ENCODE measurements around the gene ZBTB38. TPM values are rescaled to one million over a fixed set of nuclear protein-coding genes. Genes with fewer than 3 reads are reported as not detected.

Gene ZBTB38
- total RNA-seq, 2 donors from 2014 or later, result 151 to 169 TPM

DNA sequence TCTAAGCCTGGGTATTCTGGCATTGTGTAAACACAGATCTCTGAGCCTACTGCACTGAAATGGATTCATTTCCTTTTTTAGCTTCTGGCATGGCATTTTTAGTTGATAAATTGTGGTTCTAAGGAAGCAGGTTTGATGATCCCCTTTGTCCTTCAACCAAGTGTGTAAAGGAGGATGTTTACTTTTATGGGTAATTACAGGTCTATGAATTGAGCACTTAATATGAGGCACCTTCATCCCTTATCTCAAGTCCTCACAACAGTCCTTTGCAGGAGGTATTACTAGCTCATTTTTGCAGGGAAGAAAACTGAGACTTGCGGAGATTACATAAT, 30.8 kb upstream of the ZBTB38 start:
- 94% methylated on average over 1 of the region's 1 CpG for WGBS
- TF ChIP-seq, protein P1, sequence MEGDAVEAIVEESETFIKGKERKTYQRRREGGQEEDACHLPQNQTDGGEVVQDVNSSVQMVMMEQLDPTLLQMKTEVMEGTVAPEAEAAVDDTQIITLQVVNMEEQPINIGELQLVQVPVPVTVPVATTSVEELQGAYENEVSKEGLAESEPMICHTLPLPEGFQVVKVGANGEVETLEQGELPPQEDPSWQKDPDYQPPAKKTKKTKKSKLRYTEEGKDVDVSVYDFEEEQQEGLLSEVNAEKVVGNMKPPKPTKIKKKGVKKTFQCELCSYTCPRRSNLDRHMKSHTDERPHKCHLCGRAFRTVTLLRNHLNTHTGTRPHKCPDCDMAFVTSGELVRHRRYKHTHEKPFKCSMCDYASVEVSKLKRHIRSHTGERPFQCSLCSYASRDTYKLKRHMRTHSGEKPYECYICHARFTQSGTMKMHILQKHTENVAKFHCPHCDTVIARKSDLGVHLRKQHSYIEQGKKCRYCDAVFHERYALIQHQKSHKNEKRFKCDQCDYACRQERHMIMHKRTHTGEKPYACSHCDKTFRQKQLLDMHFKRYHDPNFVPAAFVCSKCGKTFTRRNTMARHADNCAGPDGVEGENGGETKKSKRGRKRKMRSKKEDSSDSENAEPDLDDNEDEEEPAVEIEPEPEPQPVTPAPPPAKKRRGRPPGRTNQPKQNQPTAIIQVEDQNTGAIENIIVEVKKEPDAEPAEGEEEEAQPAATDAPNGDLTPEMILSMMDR (IDR thresholded peaks at IDR 0.05), result no peak
- intact Hi-C loops (cut with DNase I), result no loop called here

DNA sequence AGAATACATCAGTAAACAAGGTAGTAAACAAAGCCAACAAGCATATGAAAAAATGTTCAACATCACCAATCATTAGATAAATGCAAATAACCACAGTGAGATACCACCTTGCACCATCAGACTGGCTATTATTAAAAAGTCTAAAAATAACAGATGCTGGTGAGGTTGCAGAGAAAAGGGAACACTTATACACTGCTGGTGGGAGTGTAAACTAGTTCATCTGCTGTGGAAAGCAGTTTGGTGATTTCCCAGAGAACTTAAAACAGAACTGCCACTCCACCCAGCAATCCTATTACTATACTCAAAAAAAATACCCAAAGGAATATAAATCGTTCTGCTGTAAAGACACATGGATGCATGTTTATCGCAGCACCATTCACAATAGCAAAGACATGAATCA, 30.3 kb upstream of the ZBTB38 start:
- H3K27ac ChIP-seq, result no peak overlapping the region
- no peaks in the 10 kb centered on the region for H3K36me3 ChIP-seq
- no peaks in the 10 kb centered on the region for H3K27me3 ChIP-seq (replicated peaks; ENCODE audit: insufficient read depth)
- H3K9me3 ChIP-seq, result no peaks in the 10 kb centered on the region
- TF ChIP-seq, protein P1 (IDR thresholded peaks at IDR 0.05), result no peak
- no peak for TF ChIP-seq POLR2AphosphoS5 (IDR thresholded peaks at IDR 0.05)
- no peak for TF ChIP-seq POLR2A (IDR thresholded peaks at IDR 0.05)
- H3K4me3 ChIP-seq, result no peak overlapping the region
- DNase-seq (ENCODE audit: low spot score), result no peak
- no peaks in the 10 kb centered on the region for H3K4me1 ChIP-seq (replicated peaks)
- 100% methylated on average over 2 of the region's 2 CpGs for WGBS
- intact Hi-C loops (cut with DNase I), result no loop called here

More for the DNA sequence above, 30.8 kb upstream of the ZBTB38 start:
- Histone ChIP-seq H3K27me3 (replicated peaks; ENCODE audit: insufficient read depth) (no peaks in the 10 kb centered on the region), H3K27ac (no peak overlapping the region), H3K36me3 (no peaks in the 10 kb centered on the region), H3K4me3 (no peak overlapping the region), H3K9me3 (no peaks in the 10 kb centered on the region), H3K4me1 (replicated peaks) (no peaks in the 10 kb centered on the region)
- no peak for DNase-seq (ENCODE audit: low spot score)

DNA sequence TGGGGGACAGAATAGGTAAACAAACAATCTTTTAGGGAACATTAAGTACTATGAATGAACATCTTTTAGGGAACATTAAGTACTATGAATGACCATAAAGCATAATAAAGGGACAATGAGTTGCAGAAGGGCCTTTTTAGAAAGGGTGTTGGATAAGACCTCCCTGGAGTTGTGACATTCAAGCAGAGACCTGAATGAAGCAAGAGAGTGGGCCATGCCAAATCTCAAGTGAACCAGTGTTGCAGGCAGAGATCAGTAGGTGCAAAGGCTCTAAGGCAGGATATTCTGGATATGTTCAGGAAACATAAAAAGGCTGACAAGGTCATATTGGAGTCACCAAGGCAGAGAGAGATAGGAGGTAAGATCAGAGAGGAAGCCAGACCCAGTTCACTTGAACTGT, 29.4 kb upstream of the ZBTB38 start:
- no peak for TF ChIP-seq POLR2A (IDR thresholded peaks at IDR 0.05)
- no peak for TF ChIP-seq POLR2AphosphoS5 (IDR thresholded peaks at IDR 0.05)
- TF ChIP-seq, protein P1 (IDR thresholded peaks at IDR 0.05), result no peak
- H3K9me3 ChIP-seq, result no peaks in the 10 kb centered on the region
- no peak overlapping the region for H3K4me3 ChIP-seq
- no peaks in the 10 kb centered on the region for H3K36me3 ChIP-seq
- DNase-seq (ENCODE audit: low spot score), result no peak
- intact Hi-C loops (cut with DNase I), result no loop called here
- H3K4me1 ChIP-seq (replicated peaks), result no peaks in the 10 kb centered on the region
- no peaks in the 10 kb centered on the region for H3K27me3 ChIP-seq (replicated peaks; ENCODE audit: insufficient read depth)
- H3K27ac ChIP-seq, result no peak overlapping the region

DNA sequence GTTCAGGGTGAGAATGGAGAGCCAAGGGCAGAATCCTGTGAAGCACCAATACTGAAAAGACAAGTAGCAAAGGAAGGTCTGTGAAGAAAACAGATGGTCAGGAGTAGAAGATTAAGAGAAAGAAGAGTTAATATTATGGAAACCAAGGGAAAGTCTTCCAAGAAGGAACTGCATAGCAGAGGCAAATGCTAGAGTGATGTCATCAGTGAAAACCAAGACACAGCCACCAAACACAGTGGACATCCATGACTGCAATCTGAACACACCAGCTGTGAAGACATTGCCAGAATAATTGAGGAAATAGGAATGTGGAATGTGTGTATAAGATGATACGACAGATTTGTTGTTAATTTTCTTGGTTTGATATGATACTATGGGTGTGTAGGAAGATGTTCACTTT, 26.8 kb upstream of the ZBTB38 start:
- intact Hi-C loops (cut with DNase I), result no loop called here
- 100% methylated on average over 1 of the region's 1 CpG for WGBS

DNA sequence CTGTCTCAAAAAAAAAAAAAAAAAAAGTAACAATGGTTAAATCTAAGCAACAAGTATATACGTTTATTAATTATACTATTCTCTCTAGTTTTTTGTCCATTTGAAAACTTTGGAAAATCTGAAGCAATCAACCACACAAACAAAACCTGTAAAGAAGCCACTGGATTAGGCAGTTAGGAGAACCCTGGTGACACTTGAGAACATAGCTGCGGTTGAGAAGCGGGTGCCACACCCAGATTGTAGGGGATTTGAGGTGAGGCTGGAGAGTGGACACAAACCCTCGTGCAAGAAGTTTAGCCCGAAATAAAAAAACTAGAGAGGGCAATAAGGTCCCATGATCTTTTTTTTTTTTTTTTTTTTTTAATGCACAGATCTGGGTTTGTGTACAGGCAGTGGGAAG, 25.9 kb upstream of the ZBTB38 start:
- Histone ChIP-seq H3K4me3 (no peak overlapping the region), H3K27me3 (replicated peaks; ENCODE audit: insufficient read depth) (no peaks in the 10 kb centered on the region), H3K9me3 (no peaks in the 10 kb centered on the region), H3K36me3 (no peaks in the 10 kb centered on the region), H3K27ac (no peak overlapping the region), H3K4me1 (replicated peaks) (no peaks in the 10 kb centered on the region)
- 90% methylated on average over 5 of the region's 5 CpGs for WGBS
- intact Hi-C loops (cut with DNase I), result no loop called here
- TF ChIP-seq POLR2A (IDR thresholded peaks at IDR 0.05), result no peak
- TF ChIP-seq POLR2AphosphoS5 (IDR thresholded peaks at IDR 0.05), result no peak
- TF ChIP-seq, protein P1 (IDR thresholded peaks at IDR 0.05), result no peak
- no peak for DNase-seq (ENCODE audit: low spot score)

More for the DNA sequence above, 26.8 kb upstream of the ZBTB38 start:
- Histone ChIP-seq H3K9me3 (no peaks in the 10 kb centered on the region), H3K27ac (no peak overlapping the region), H3K36me3 (no peaks in the 10 kb centered on the region), H3K4me1 (replicated peaks) (no peaks in the 10 kb centered on the region), H3K4me3 (no peak overlapping the region), H3K27me3 (replicated peaks; ENCODE audit: insufficient read depth) (no peaks in the 10 kb centered on the region)
- TF ChIP-seq, protein P1 (IDR thresholded peaks at IDR 0.05), result no peak
- no peak for TF ChIP-seq POLR2A (IDR thresholded peaks at IDR 0.05)
- no peak for TF ChIP-seq POLR2AphosphoS5 (IDR thresholded peaks at IDR 0.05)
- DNase-seq (ENCODE audit: low spot score), result no peak
